HCT116 (cell line): Measurements from ENCODE around the gene WT1. TPM values are rescaled to one million over a fixed set of nuclear protein-coding genes. Genes with fewer than 3 reads are reported as not detected.

Experiments
- ATAC-seq: fragments of 200-7000 bp; cut with Tn5 transposase; 2 replicates; pipeline ENCODE4 v1.9.1; 2020; ENCODE audit warnings: mild to moderate bottlenecking, moderate library complexity
- BruUV-seq: library from RNA; stranded (reverse); fragments of 400-500 nt; replicated peaks from 2 replicates; lab custom pipeline; 2021; lab: Mats Ljungman, UMichigan
- CTCF ChIA-PET: fragments of 300-600 bp; sonication (Branson Sonifier 250); formaldehyde crosslinking; loops from one replicate; lab custom pipeline; 2021; ENCODE audit warnings: antibody characterized with exemption; lab: Charles Lee
- POLR2A ChIA-PET: fragments of 300-600, 350-600 bp; sonication (Branson Sonifier 250); formaldehyde crosslinking; loops from one replicate; lab custom pipeline; 2021; ENCODE audit warnings: antibody characterized with exemption; lab: Charles Lee
- RAD21 ChIA-PET, 2 experiments: fragments of 300-600 bp; sonication (Branson Sonifier 250); formaldehyde crosslinking; loops; one replicate each; lab custom pipeline; 2023; ENCODE audit warnings: low total read pairs in 2 of 2; ENCODE audit not compliant: uncharacterized antibody in 2 of 2, unreplicated experiment in 2 of 2, low non-redundant PET in 1 of 2; lab: Charles Lee
- DNase-seq: peaks from one replicate; pipeline ENCODE4 v3.0.0-alpha.2; 2010; ENCODE audit warnings: low read depth, low spot score
- H2AFZ ChIP-seq: fragments of 200-600 bp; shearing (Covaris generic), sonication (generic); 2 replicates; pipeline ENCODE4 v1.6.1; 2017; ENCODE audit warnings: low read depth, mixed run types, mixed read lengths, antibody characterized with exemption, low read length; ENCODE audit not compliant: poor library complexity, severe bottlenecking
- H3K27ac ChIP-seq: 2 replicates; pipeline ENCODE4 v1.5.1; 2012; ENCODE audit warnings: low read depth, low read length
- H3K27me3 ChIP-seq: fragments of 200-600 bp; sonication (generic); 2 replicates; pipeline ENCODE4 v1.6.1; 2016; ENCODE audit warnings: mixed run types, low read length, mixed read lengths; ENCODE audit not compliant: insufficient read depth
- H3K36me3 ChIP-seq, 2 experiments: fragments of 200-500 bp in 1 of 2; fragments of 200-600 bp in 1 of 2; sonication (Bioruptor generic) in 1 of 2; sonication (generic) in 1 of 2; 2 replicates each; pipeline versions ENCODE4 v1.5.1 to v1.6.1; 2014 to 2016; ENCODE audit warnings: low read length in 2 of 2, inconsistent platforms in 1 of 2, mixed read lengths in 1 of 2, mixed run types in 1 of 2; ENCODE audit not compliant: insufficient read depth in 2 of 2, control insufficient read depth in 1 of 2
- H3K4me1 ChIP-seq, 2 experiments: fragments of 200-600 bp in 1 of 2; sonication (generic) in 1 of 2; 2 replicates each; pipeline versions ENCODE4 v1.5.1 to v1.6.1; 2012 to 2017; ENCODE audit warnings: low read length in 2 of 2, inconsistent platforms in 1 of 2, mild to moderate bottlenecking in 1 of 2, mixed read lengths in 1 of 2, mixed run types in 1 of 2, moderate library complexity in 1 of 2; ENCODE audit not compliant: insufficient read depth in 2 of 2, control insufficient read depth in 1 of 2
- H3K4me2 ChIP-seq: fragments of 200-600 bp; sonication (generic); 2 replicates; pipeline ENCODE4 v1.6.1; 2017; ENCODE audit warnings: mixed run types, low read length, mixed read lengths
- H3K4me3 ChIP-seq, 2 experiments: fragments of 200-600 bp in 1 of 2; sonication (generic) in 1 of 2; replicated peaks in 1 of 2; 2 replicates each; pipeline ENCODE4 v1.5.1; 2011 to 2016; ENCODE audit warnings: low read length in 2 of 2, control low read depth in 1 of 2, low read depth in 1 of 2, mild to moderate bottlenecking in 1 of 2, mixed read lengths in 1 of 2, mixed run types in 1 of 2
- H3K79me2 ChIP-seq: fragments of 200-600 bp; sonication (generic); 2 replicates; pipeline ENCODE4 v1.6.1; 2017; ENCODE audit warnings: mild to moderate bottlenecking, mixed run types, low read length, moderate library complexity, mixed read lengths; ENCODE audit not compliant: insufficient read depth
- H3K9ac ChIP-seq: fragments of 200-600 bp; sonication (generic); 2 replicates; pipeline ENCODE4 v1.6.1; 2016; ENCODE audit warnings: low read length, mixed read lengths
- H3K9me2 ChIP-seq: fragments of 200-600 bp; sonication (generic), shearing (Covaris generic); 2 replicates; pipeline ENCODE4 v1.6.1; 2017; ENCODE audit warnings: mixed run types, mild to moderate bottlenecking, moderate library complexity; ENCODE audit not compliant: insufficient read depth
- H3K9me3 ChIP-seq, 2 experiments: fragments of 200-500 bp in 1 of 2; fragments of 200-600 bp in 1 of 2; sonication (Bioruptor generic) in 1 of 2; sonication (generic) in 1 of 2; 2 replicates each; pipeline ENCODE4 v1.6.1; 2014 to 2017; ENCODE audit warnings: low read length in 2 of 2, mixed read lengths in 2 of 2, inconsistent platforms in 1 of 2, low read depth in 1 of 2, mild to moderate bottlenecking in 1 of 2, mixed run types in 1 of 2, moderate library complexity in 1 of 2; ENCODE audit not compliant: control insufficient read depth in 1 of 2, insufficient read depth in 1 of 2
- H4K20me1 ChIP-seq: fragments of 200-600 bp; sonication (generic), shearing (Covaris generic); 2 replicates; pipeline ENCODE4 v1.6.1; 2017; ENCODE audit warnings: mixed run types, mild to moderate bottlenecking, moderate library complexity; ENCODE audit not compliant: insufficient read depth
- CEBPB ChIP-seq: IDR thresholded peaks from 2 replicates; pipeline ENCODE4 v1.6.1; 2012; ENCODE audit warnings: low read depth
- CTCF ChIP-seq, 3 experiments: fragments of 200-600 bp in 1 of 3; sonication (generic) in 1 of 3; IDR thresholded peaks in 2 of 3; conservative IDR thresholded peaks in 1 of 3; 2 replicates each; pipeline ENCODE4 v1.5.1; 2012 to 2017; ENCODE audit warnings: low read depth in 2 of 3, low read length in 2 of 3, antibody characterized with exemption in 1 of 3, borderline replicate concordance in 1 of 3, control low read depth in 1 of 3, mild to moderate bottlenecking in 1 of 3, mixed read lengths in 1 of 3, mixed run types in 1 of 3, moderate library complexity in 1 of 3; ENCODE audit not compliant: insufficient read depth in 1 of 3
- EGR1 ChIP-seq: IDR thresholded peaks from 2 replicates; pipeline ENCODE4 v1.6.1; 2012; ENCODE audit warnings: low read depth
- ELF1 ChIP-seq: IDR thresholded peaks from 2 replicates; pipeline ENCODE4 v1.6.1; 2012; ENCODE audit warnings: low read depth, borderline replicate concordance
- EZH2 ChIP-seq: fragments of 200-600 bp; sonication (generic); IDR thresholded peaks from 2 replicates; pipeline ENCODE4 v1.6.1; 2017; ENCODE audit warnings: antibody characterized with exemption, mixed run types
- EZH2phosphoT487 ChIP-seq: fragments of 200-600 bp; IDR thresholded peaks from 2 replicates; pipeline ENCODE4 v1.6.1; 2018; ENCODE audit warnings: antibody characterized with exemption, borderline replicate concordance
- JUND ChIP-seq: IDR thresholded peaks from 2 replicates; pipeline ENCODE4 v1.6.1; 2012
- POLR2A ChIP-seq: IDR thresholded peaks from 2 replicates; pipeline ENCODE4 v1.7.0; 2011; ENCODE audit warnings: borderline replicate concordance; ENCODE audit not compliant: insufficient read depth, insufficient read length; ENCODE audit errors: extremely low read depth
- POLR2AphosphoS5 ChIP-seq: IDR thresholded peaks from 2 replicates; pipeline ENCODE4 v1.6.1; 2011; ENCODE audit warnings: mild to moderate bottlenecking, low read depth, low read length, moderate library complexity
- SIN3A ChIP-seq: IDR thresholded peaks from 2 replicates; pipeline ENCODE4 v1.6.1; 2012; ENCODE audit warnings: low read depth
- SP1 ChIP-seq: IDR thresholded peaks from 2 replicates; pipeline ENCODE4 v1.6.1; 2012; ENCODE audit warnings: low read depth
- ZBTB33 ChIP-seq: IDR thresholded peaks from 2 replicates; pipeline ENCODE4 v1.6.1; 2011; ENCODE audit warnings: mild to moderate bottlenecking, low read length, moderate library complexity; ENCODE audit not compliant: insufficient replicate concordance; ENCODE audit errors: extremely low read depth
- intact Hi-C: fragments of 100-400 bp; cut with micrococcal nuclease; formaldehyde crosslinking; loops from 2 replicates; pipeline ENCODE4 v1.10.0; 2022
- total RNA-seq: library from RNA; stranded (reverse); gene quantifications from one replicate; pipeline ENCODE4 v1.2.1, GENCODE V29; 2021; ENCODE audit not compliant: unreplicated experiment

WT1 gene
- total RNA-seq, 1 experiment from 2014 or later: 0.07 TPM

- CTCF ChIA-PET: no interaction called here
Measured at GRCh38 chr11:32411942-32412615, 23.3 kb downstream of the WT1 start.

More at GRCh38 chr11:32411942-32412615, 23.3 kb downstream of the WT1 start:
- intact Hi-C loops: no loop called here
- no TSS peak for BruUV-seq
- Histone ChIP-seq H3K9me2 (no peaks in the 10 kb centered on the region), H3K9me3 (no peaks in the 10 kb centered on the region), H3K4me2 (no peak overlapping the region), H3K4me3 (no peak overlapping the region), H3K36me3 (no peaks in the 10 kb centered on the region), H3K79me2 (no peaks in the 10 kb centered on the region), H3K9ac (no peak overlapping the region), H4K20me1 (no peaks in the 10 kb centered on the region), H2AFZ (no peak overlapping the region), H3K27me3 (peaks cover 22% of the 10 kb centered on the region), H3K27ac (no peak overlapping the region), H3K4me1 (no peaks in the 10 kb centered on the region)
- ChIA-PET RAD21 (no interaction called here), POLR2A (no interaction called here)
- no peak for ATAC-seq
- no peak for DNase-seq
- no peak for TF ChIP-seq POLR2A
- no peak for TF ChIP-seq POLR2AphosphoS5
- TF ChIP-seq JUND: no peak
- TF ChIP-seq CEBPB: no peak
- no peak for TF ChIP-seq EZH2phosphoT487
- TF ChIP-seq SIN3A: no peak
- TF ChIP-seq EGR1: no peak
- TF ChIP-seq ELF1: no peak
- no peak for TF ChIP-seq SP1
- TF ChIP-seq CTCF (IDR thresholded peaks at IDR 0.05 in 2 of 3, conservative IDR thresholded peaks at IDR 0.05 in 1 of 3; ENCODE audit: borderline replicate concordance in 1 of 3, insufficient read depth in 1 of 3, low read depth in 2 of 3, low read length in 2 of 3): no peak
- no peak for TF ChIP-seq ZBTB33
- no peak for TF ChIP-seq EZH2
